WTC11 (cell line): ENCODE measurements around the gene POMT2. TPM values are rescaled to one million over a fixed set of nuclear protein-coding genes. Genes with fewer than 3 reads are reported as not detected.

ENCODE experiments used
- ATAC-seq: fragments of 200-7000 bp; cut with Tn5 transposase; 2 replicates; pipeline ENCODE4 v1.10.0; 2021; ENCODE audit warnings: mild to moderate bottlenecking, moderate library complexity
- CTCF ChIA-PET: fragments of 300-600 bp; sonication (Branson Sonifier 250); formaldehyde crosslinking; loops from one replicate; lab custom pipeline; 2021; ENCODE audit warnings: antibody characterized with exemption; lab: Charles Lee
- POLR2A ChIA-PET: fragments of 350-600 bp; sonication (Branson Sonifier 250); formaldehyde crosslinking; loops from one replicate; lab custom pipeline; 2021; ENCODE audit warnings: antibody characterized with exemption; lab: Charles Lee
- DNase-seq: peaks from one replicate; pipeline ENCODE4 v3.0.0; 2021; ENCODE audit warnings: low spot score
- H3K27ac Mint-ChIP-seq: 2 replicates; pipeline ENCODE4 v1.8.0; 2021; ENCODE audit warnings: mixed read lengths
- H3K27me3 Mint-ChIP-seq: 2 replicates; pipeline ENCODE4 v1.8.0; 2021; ENCODE audit warnings: low read depth, mild to moderate bottlenecking, moderate library complexity, mixed read lengths
- H3K36me3 Mint-ChIP-seq: 2 replicates; pipeline ENCODE4 v1.8.0; 2021; ENCODE audit warnings: mixed read lengths
- H3K4me1 Mint-ChIP-seq: 2 replicates; pipeline ENCODE4 v1.8.0; 2022; ENCODE audit warnings: mixed read lengths
- H3K4me3 Mint-ChIP-seq: 2 replicates; pipeline ENCODE4 v1.8.0; 2021; ENCODE audit warnings: mild to moderate bottlenecking, moderate library complexity, mixed read lengths
- H3K9me3 Mint-ChIP-seq: 2 replicates; pipeline ENCODE4 v1.8.0; 2021; ENCODE audit warnings: mixed read lengths
- FOXJ3 ChIP-seq: sonication (generic); formaldehyde crosslinking; IDR thresholded peaks from 2 replicates; pipeline ENCODE4 v1.9.0; 2021; ENCODE audit warnings: missing genetic modification reagents, mild to moderate bottlenecking, borderline replicate concordance
- GABPB1 ChIP-seq: sonication (generic); formaldehyde crosslinking; IDR thresholded peaks from 2 replicates; pipeline ENCODE4 v1.8.1; 2023; ENCODE audit warnings: mild to moderate bottlenecking, missing genetic modification reagents
- NR3C1 ChIP-seq: sonication (generic); formaldehyde crosslinking; conservative IDR thresholded peaks from 2 replicates; pipeline ENCODE4 v1.8.1; 2023; ENCODE audit warnings: low read depth, mild to moderate bottlenecking, missing genetic modification reagents
- USF1 ChIP-seq: sonication (generic); formaldehyde crosslinking; IDR thresholded peaks from 2 replicates; pipeline ENCODE4 v1.8.0; 2022; ENCODE audit warnings: mild to moderate bottlenecking, missing genetic modification reagents
- ZBTB21 ChIP-seq: sonication (generic); formaldehyde crosslinking; IDR thresholded peaks from 2 replicates; pipeline ENCODE4 v1.8.1; 2023; ENCODE audit warnings: mild to moderate bottlenecking, missing genetic modification reagents, borderline replicate concordance
- ZNF416 ChIP-seq: fragments of 250-450 bp; sonication (Bioruptor Pico); IDR thresholded peaks from 2 replicates; pipeline ENCODE4 v1.9.0; 2021; ENCODE audit warnings: mild to moderate bottlenecking, inconsistent platforms
- total RNA-seq: library from RNA; stranded (reverse); gene quantifications from 3 replicates; pipeline ENCODE4 v1.2.3, GENCODE V29; 2021
- TF ChIP-seq, protein P1 (sequence below): sonication (generic); formaldehyde crosslinking; IDR thresholded peaks from 2 replicates; pipeline ENCODE4 v1.8.0; 2023; ENCODE audit warnings: missing genetic modification reagents, mild to moderate bottlenecking, borderline replicate concordance
- TF ChIP-seq, protein P2 (sequence below): sonication (generic); formaldehyde crosslinking; IDR thresholded peaks from 2 replicates; pipeline ENCODE4 v1.8.1; 2022; ENCODE audit warnings: low read depth, mild to moderate bottlenecking, moderate library complexity, missing genetic modification reagents, borderline replicate concordance
- TF ChIP-seq, protein P3 (sequence below): sonication (generic); formaldehyde crosslinking; IDR thresholded peaks from 2 replicates; pipeline ENCODE4 v1.8.0; 2022; ENCODE audit warnings: mild to moderate bottlenecking, missing genetic modification reagents

The POMT2 gene
- total RNA-seq, 1 experiment from 2014 or later = 38.7 TPM

DNA sequence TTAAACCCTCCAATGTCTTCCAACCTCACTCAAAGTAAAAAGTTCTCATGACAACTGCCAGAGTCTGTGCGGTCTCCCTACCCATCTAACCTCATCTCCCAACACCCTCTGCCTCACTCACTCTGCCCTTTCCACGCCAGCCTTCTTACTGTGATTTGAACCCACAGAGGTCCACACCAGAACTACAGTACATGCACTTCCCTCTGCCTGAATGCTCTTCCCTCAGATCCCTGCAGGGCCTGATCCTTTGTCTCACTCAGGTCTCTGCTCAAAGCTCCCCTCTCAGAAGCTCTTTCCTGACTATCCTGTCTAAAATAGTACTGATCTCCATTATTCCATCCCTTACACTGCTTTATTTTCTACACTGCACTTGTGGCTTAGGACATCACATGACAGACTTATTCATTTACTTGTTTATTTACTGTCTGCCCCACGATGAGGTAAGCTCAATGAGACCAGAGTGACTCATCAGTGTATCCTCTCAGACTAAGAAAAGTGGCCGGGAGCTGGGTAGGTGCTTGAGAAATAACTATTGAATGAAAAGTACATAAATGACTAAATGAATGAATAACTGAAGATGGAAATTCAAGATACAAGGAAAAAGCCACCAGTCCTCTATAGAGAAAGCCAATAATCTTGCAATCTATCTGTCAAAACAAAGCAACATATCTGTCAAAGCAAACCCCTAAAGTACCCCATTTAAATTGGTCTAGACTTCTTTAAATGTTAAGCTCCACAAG lies 17.1 kb downstream of the POMT2 start (continued):
- TF ChIP-seq, protein P1, sequence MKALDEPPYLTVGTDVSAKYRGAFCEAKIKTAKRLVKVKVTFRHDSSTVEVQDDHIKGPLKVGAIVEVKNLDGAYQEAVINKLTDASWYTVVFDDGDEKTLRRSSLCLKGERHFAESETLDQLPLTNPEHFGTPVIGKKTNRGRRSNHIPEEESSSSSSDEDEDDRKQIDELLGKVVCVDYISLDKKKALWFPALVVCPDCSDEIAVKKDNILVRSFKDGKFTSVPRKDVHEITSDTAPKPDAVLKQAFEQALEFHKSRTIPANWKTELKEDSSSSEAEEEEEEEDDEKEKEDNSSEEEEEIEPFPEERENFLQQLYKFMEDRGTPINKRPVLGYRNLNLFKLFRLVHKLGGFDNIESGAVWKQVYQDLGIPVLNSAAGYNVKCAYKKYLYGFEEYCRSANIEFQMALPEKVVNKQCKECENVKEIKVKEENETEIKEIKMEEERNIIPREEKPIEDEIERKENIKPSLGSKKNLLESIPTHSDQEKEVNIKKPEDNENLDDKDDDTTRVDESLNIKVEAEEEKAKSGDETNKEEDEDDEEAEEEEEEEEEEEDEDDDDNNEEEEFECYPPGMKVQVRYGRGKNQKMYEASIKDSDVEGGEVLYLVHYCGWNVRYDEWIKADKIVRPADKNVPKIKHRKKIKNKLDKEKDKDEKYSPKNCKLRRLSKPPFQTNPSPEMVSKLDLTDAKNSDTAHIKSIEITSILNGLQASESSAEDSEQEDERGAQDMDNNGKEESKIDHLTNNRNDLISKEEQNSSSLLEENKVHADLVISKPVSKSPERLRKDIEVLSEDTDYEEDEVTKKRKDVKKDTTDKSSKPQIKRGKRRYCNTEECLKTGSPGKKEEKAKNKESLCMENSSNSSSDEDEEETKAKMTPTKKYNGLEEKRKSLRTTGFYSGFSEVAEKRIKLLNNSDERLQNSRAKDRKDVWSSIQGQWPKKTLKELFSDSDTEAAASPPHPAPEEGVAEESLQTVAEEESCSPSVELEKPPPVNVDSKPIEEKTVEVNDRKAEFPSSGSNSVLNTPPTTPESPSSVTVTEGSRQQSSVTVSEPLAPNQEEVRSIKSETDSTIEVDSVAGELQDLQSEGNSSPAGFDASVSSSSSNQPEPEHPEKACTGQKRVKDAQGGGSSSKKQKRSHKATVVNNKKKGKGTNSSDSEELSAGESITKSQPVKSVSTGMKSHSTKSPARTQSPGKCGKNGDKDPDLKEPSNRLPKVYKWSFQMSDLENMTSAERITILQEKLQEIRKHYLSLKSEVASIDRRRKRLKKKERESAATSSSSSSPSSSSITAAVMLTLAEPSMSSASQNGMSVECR (CRISPR knock-in tag) = no peak
- TF ChIP-seq ZBTB21 (CRISPR knock-in tag) = no peak

DNA sequence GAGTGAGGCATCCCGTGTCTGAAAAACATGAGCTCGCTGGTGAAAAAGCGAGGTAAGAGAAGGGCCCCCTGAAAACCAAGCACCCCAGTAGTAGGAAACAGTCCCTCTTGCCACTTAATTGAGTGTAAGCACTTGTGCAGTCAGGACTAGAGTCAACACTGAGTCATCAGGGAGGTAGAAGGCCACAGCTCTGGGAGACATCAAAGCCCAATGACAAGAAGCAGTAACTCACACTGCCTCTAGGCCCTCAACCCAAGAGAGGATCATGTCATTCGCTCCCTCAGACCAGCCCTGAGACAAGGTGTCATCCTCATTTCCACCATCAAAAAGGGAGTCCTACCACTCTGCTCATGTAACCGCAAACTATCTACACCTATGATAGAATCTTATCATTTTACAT lies 17.8 kb downstream of the POMT2 start:
- H3K27me3 Mint-ChIP-seq = no peaks in the 10 kb centered on the region
- peaks cover 2% of the 10 kb centered on the region; the same call in 1 of the 2 replicates for H3K4me1 Mint-ChIP-seq
- DNase-seq (no peak), ATAC-seq (no peak)
- H3K36me3 Mint-ChIP-seq = no peaks in the 10 kb centered on the region; the same call in 1 of the 2 replicates
- no peak overlapping the region for H3K27ac Mint-ChIP-seq
- POLR2A ChIA-PET = no interaction called here
- H3K4me3 Mint-ChIP-seq = no peak overlapping the region
- H3K9me3 Mint-ChIP-seq = no peaks in the 10 kb centered on the region
- CTCF ChIA-PET = interaction anchor here (2.6 to 3.0 kb wide), 2 partner anchors 10 to 12 kb away, joined by 12 to 23 read pairs; no protein-coding TSS in a partner anchor
- TF ChIP-seq GABPB1 (0 out of 2 replicates have a peak, but pooled peaks have one; percentile 34), NR3C1 (CRISPR knock-in tag) (no peak), FOXJ3 (no peak), USF1 (CRISPR knock-in tag) (no peak), ZNF416 (CRISPR knock-in tag) (no peak)
- TF ChIP-seq, protein P2, sequence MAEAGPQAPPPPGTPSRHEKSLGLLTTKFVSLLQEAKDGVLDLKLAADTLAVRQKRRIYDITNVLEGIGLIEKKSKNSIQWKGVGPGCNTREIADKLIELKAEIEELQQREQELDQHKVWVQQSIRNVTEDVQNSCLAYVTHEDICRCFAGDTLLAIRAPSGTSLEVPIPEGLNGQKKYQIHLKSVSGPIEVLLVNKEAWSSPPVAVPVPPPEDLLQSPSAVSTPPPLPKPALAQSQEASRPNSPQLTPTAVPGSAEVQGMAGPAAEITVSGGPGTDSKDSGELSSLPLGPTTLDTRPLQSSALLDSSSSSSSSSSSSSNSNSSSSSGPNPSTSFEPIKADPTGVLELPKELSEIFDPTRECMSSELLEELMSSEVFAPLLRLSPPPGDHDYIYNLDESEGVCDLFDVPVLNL (CRISPR knock-in tag) = no peak
- TF ChIP-seq, protein P3, sequence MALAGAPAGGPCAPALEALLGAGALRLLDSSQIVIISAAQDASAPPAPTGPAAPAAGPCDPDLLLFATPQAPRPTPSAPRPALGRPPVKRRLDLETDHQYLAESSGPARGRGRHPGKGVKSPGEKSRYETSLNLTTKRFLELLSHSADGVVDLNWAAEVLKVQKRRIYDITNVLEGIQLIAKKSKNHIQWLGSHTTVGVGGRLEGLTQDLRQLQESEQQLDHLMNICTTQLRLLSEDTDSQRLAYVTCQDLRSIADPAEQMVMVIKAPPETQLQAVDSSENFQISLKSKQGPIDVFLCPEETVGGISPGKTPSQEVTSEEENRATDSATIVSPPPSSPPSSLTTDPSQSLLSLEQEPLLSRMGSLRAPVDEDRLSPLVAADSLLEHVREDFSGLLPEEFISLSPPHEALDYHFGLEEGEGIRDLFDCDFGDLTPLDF (CRISPR knock-in tag) = no peak
- TF ChIP-seq, protein P1 (CRISPR knock-in tag) = no peak
